Aorta (tissue), 5 donors: ENCODE data around the gene HPSE2. TPM values are rescaled to one million over a fixed set of nuclear protein-coding genes. Genes with fewer than 3 reads are reported as not detected.
"Not testable (repeated sequence)": the region's sequence is repeated elsewhere in the genome, so short reads cannot be mapped to it uniquely, and the experiment has no call there.

Experiments
- ATAC-seq: fragments of 200-7000 bp; cut with Tn5 transposase; one replicate; pipeline ENCODE4 v1.9.1; 2022; ENCODE audit warnings: moderate library complexity; ENCODE audit not compliant: low FRiP score
- DNase-seq, 2 donors: peaks; one replicate each; pipeline ENCODE4 v3.0.0-alpha.2; 2020
- H3K27ac ChIP-seq, 2 donors: one replicate each; pipeline ENCODE4 v1.5.1; 2013; ENCODE audit warnings: low read length in 2 of 2, mild to moderate bottlenecking in 2 of 2, moderate library complexity in 2 of 2, control low read depth in 1 of 2, inconsistent platforms in 1 of 2, low read depth in 1 of 2
- H3K27me3 ChIP-seq, 2 donors: one replicate each; pipeline ENCODE4 v1.6.1; 2013; ENCODE audit warnings: control low read depth in 1 of 2, low read length in 1 of 2, mild to moderate bottlenecking in 1 of 2, moderate library complexity in 1 of 2; ENCODE audit not compliant: insufficient read depth in 2 of 2, control insufficient read depth in 1 of 2
- H3K36me3 ChIP-seq, 2 donors: one replicate each; pipeline ENCODE4 v1.6.1; 2013; ENCODE audit warnings: control low read depth in 1 of 2, low read length in 1 of 2, mild to moderate bottlenecking in 1 of 2; ENCODE audit not compliant: insufficient read depth in 2 of 2, control insufficient read depth in 1 of 2
- H3K4me1 ChIP-seq, 2 donors: one replicate each; pipeline ENCODE4 v1.6.1; 2013; ENCODE audit warnings: low read length in 2 of 2, control low read depth in 1 of 2, mild to moderate bottlenecking in 1 of 2, moderate library complexity in 1 of 2; ENCODE audit not compliant: insufficient read depth in 2 of 2, control insufficient read depth in 1 of 2
- H3K4me3 ChIP-seq, 2 donors: one replicate each; pipeline ENCODE4 v1.5.1; 2013; ENCODE audit warnings: low read length in 2 of 2, control low read depth in 1 of 2, mild to moderate bottlenecking in 1 of 2
- H3K9me3 ChIP-seq: one replicate; pipeline ENCODE4 v1.6.1; 2013; ENCODE audit warnings: mild to moderate bottlenecking, low read length; ENCODE audit not compliant: control insufficient read depth
- WGBS, 2 donors: extraction: QIAGEN DNeasy Blood & Tissue Kit; methylation state at CpG; one replicate each; pipeline ENCODE4 v1.1.7; 2013; 5-methylcytosine and 5-hydroxymethylcytosine counted together
- intact Hi-C, 2 donors: fragments of 100-400 bp; cut with DNase I; formaldehyde crosslinking; loops; one replicate each; pipeline versions ENCODE4 v1.14.2 to v1.15.0; 2022
- polyA plus RNA-seq, 2 donors: library from polyadenylated mRNA; stranded (reverse); fragments of 200-250 nt; gene quantifications; one replicate each; pipeline ENCODE4 v1.2.3, GENCODE V29; 2013
- total RNA-seq, 2 donors: library from RNA; stranded (reverse); fragmentation: NEBNext Ultra II Directional; extraction: Animal tissue kit (Norgen Biotek cat#: 25700); gene quantifications; one replicate each; pipeline ENCODE4 v1.2.1, GENCODE V29; 2021
- donor health status: healthy with polysubstance abuse.
- donor health status: Bipolar disorder and iron deficiency.
- donor health status: DM: no; HTN: no; CAD: no.
- donor health status: DM: no; HTN: no; CAD: no.
- donor health status: DM: yes; HTN: yes; CAD: no.

The HPSE2 gene
- total and polyA plus RNA-seq, 4 donors: 1.2 to 22.0 (median 4.8) TPM

- H3K9me3 ChIP-seq: no peaks in the 10 kb centered on the region
- no peak overlapping the region for H3K27ac ChIP-seq
- H3K4me1 ChIP-seq: no peaks in the 10 kb centered on the region
- no peak for DNase-seq
- no peaks in the 10 kb centered on the region for H3K27me3 ChIP-seq
- intact Hi-C loops: loop anchor here (5.0 to 10.0 kb wide), 3 partner anchors 72 to 706 kb away; no protein-coding TSS in a partner anchor
- no peak for ATAC-seq
- 86 to 93% methylated on average over 1 of the region's 1 CpG for WGBS, 2 donors
- no peak overlapping the region for H3K4me3 ChIP-seq
- no peaks in the 10 kb centered on the region for H3K36me3 ChIP-seq
Measured at GRCh38 chr10:99172950-99173349, 62.7 kb downstream of the HPSE2 start.

DNA sequence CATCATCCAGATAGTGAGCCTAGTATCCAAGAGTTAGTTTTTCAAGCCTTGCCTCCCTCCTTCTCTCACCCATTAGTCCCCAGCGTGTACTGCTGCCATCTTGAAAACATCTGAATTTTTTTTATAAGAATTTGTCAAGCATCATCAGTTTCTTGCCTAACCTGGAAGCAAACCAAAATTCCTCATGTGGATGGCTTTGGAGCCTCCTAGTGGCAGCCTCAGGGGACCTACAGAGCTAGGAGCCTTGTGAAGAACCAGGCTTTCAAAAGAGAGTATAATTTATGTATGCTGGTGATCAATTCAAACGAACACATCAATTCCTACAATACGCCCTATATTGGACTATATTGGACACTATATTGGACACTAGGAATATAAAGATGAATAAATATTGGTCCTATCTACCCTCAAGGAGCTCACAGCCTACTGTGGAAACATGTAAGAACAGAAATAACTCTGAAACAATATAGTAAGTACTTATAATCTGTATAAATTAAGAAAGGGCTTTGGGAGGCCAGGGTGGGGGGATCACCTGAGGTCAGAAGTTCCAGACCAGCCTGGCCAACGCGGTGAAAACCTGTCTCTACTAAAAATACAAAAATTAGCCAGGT, 63.4 kb downstream of the HPSE2 start:
- Histone ChIP-seq H3K4me1 (no peaks in the 10 kb centered on the region), H3K27me3 (no peaks in the 10 kb centered on the region), H3K4me3 (no peak overlapping the region), H3K36me3 (no peaks in the 10 kb centered on the region), H3K9me3 (no peaks in the 10 kb centered on the region), H3K27ac (no peak overlapping the region)
- WGBS, 2 donors: 42 to 43% methylated on average over 5 of the region's 5 CpGs
- intact Hi-C loops: loop anchor here (5.0 to 10.0 kb wide), 3 partner anchors 73 to 705 kb away; no protein-coding TSS in a partner anchor
- peak in 1 of 2 donors; percentile 50 for DNase-seq
- no peak for ATAC-seq

- intact Hi-C loops: loop anchor here (5.0 to 10.0 kb wide), 3 partner anchors 75 to 703 kb away; no protein-coding TSS in a partner anchor
- Histone ChIP-seq H3K4me3 (no peak overlapping the region), H3K27ac (no peak overlapping the region), H3K36me3 (no peaks in the 10 kb centered on the region), H3K4me1 (no peaks in the 10 kb centered on the region), H3K27me3 (no peaks in the 10 kb centered on the region), H3K9me3 (no peaks in the 10 kb centered on the region)
- DNase-seq (no peak), ATAC-seq (no peak)
- 40 to 64% methylated on average over 2 of the region's 2 CpGs for WGBS, 2 donors
Measured at GRCh38 chr10:99170116-99170675, 65.5 kb downstream of the HPSE2 start.

- Histone ChIP-seq H3K4me1 (no peaks in the 10 kb centered on the region), H3K27ac (no peak overlapping the region), H3K36me3 (no peaks in the 10 kb centered on the region), H3K27me3 (no peaks in the 10 kb centered on the region), H3K4me3 (no peak overlapping the region), H3K9me3 (no peaks in the 10 kb centered on the region)
- DNase-seq (no peak), ATAC-seq (no peak)
- intact Hi-C loops: no loop called here
- WGBS, 2 donors: 66 to 72% methylated on average over 4 of the region's 4 CpGs
Measured at GRCh38 chr10:99161165-99161564, 74.5 kb downstream of the HPSE2 start.

GRCh38 chr10:99143651-99144050, 92.0 kb downstream of the HPSE2 start:
- ATAC-seq (no peak), DNase-seq (no peak)
- intact Hi-C loops: no loop called here
- 32 to 35% methylated on average over 2 of the region's 2 CpGs for WGBS, 2 donors
- Histone ChIP-seq H3K36me3 (no peaks in the 10 kb centered on the region), H3K27me3 (no peaks in the 10 kb centered on the region), H3K4me1 (peaks cover 0 to 6% of the 10 kb centered on the region in 2 donors), H3K27ac (no peak overlapping the region), H3K9me3 (no peaks in the 10 kb centered on the region), H3K4me3 (no peak overlapping the region)

GRCh38 chr10:99143011-99143410, 92.6 kb downstream of the HPSE2 start:
- Histone ChIP-seq H3K36me3 (no peaks in the 10 kb centered on the region), H3K4me1 (peaks cover 0 to 6% of the 10 kb centered on the region in 2 donors), H3K27me3 (no peaks in the 10 kb centered on the region), H3K4me3 (no peak overlapping the region), H3K27ac (no peak overlapping the region), H3K9me3 (no peaks in the 10 kb centered on the region)
- no peak for ATAC-seq
- intact Hi-C loops: no loop called here
- no peak for DNase-seq

DNA sequence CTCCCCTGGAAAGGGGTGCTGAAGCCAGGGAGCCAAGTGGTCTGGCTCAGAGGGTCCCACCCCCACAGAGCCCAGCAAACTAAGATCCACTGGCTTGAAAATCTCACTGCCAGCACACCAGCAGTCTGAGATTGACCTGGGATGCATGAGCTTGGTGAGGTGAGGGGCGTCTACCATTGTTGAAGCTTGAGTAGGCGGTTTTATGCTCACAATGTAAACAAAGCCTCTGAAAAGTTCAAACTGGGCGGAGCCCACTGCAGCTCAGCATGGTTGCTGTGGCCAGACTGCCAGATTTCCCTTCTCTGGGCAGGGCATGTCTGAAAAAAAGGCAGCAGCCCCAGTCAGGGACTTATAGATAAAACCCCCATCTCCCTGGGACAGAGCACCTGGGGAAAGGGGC, 102.8 kb downstream of the HPSE2 start:
- H3K27ac ChIP-seq, H3K27me3 ChIP-seq, H3K9me3 ChIP-seq, H3K4me3 ChIP-seq, ATAC-seq, DNase-seq, H3K36me3 ChIP-seq, intact Hi-C loops, H3K4me1 ChIP-seq: not testable (repeated sequence)
- WGBS, 2 donors: 80 to 82% methylated on average over 3 of the region's 3 CpGs

DNA sequence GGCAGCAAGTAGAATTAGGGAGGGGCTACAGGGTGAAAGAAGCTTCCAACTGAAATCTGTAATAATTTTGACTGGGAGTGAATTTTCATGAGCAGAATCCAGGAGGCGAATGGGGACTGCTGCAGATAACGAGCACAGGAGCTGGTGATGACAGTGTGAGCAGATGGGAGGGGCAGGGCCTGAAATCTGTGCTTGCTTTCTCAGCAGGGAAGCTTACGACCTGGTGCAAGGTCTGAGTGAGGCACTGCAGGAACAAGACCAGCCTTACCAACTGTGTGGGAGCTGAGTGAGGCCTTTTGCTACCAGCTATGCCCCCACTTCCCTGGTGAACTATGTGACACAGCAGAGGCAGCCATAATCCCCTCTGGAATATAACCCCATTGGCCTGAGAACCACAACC, 109.8 kb downstream of the HPSE2 start:
- no peak overlapping the region for H3K4me3 ChIP-seq
- 89 to 94% methylated on average over 3 of the region's 3 CpGs for WGBS, 2 donors
- no peaks in the 10 kb centered on the region for H3K27me3 ChIP-seq
- ATAC-seq (no peak), DNase-seq (no peak)
- intact Hi-C loops: no loop called here
- H3K4me1 ChIP-seq: peaks cover 0 to 2% of the 10 kb centered on the region in 2 donors
- no peak overlapping the region for H3K27ac ChIP-seq
- no peaks in the 10 kb centered on the region for H3K36me3 ChIP-seq
- H3K9me3 ChIP-seq: no peaks in the 10 kb centered on the region

GRCh38 chr10:99124376-99124775, 111.3 kb downstream of the HPSE2 start:
- peak overlapping the region in 1 of 2 donors; percentile 36 for H3K27ac ChIP-seq
- peak; percentile 84 for ATAC-seq

More at GRCh38 chr10:99124376-99124775, 111.3 kb downstream of the HPSE2 start:
- DNase-seq: peak; percentile 78 to 80
- Histone ChIP-seq H3K4me1 (peaks cover 0 to 2% of the 10 kb centered on the region in 2 donors), H3K9me3 (no peaks in the 10 kb centered on the region), H3K36me3 (no peaks in the 10 kb centered on the region), H3K27me3 (no peaks in the 10 kb centered on the region), H3K4me3 (no peak overlapping the region)
- 0 to 6% methylated on average over 1 of the region's 1 CpG for WGBS, 2 donors
- intact Hi-C loops: no loop called here
